HEK293 (cell line): ENCODE results near the gene GATAD2A.

Experiments
- CTCF ChIP-seq: fragments of 450-650 bp; formaldehyde crosslinking; IDR thresholded peaks from 2 replicates; pipeline ENCODE4 v1.5.1; 2016; ENCODE audit warnings: missing biosample characterization, missing genetic modification characterization
- ELK4 ChIP-seq: IDR thresholded peaks from 2 replicates; pipeline ENCODE4 v1.6.1; 2011; ENCODE audit warnings: mild to moderate bottlenecking, low read depth, low read length, borderline replicate concordance
- ZNF76 ChIP-seq: fragments of 450-650 bp; formaldehyde crosslinking; IDR thresholded peaks from 2 replicates; pipeline ENCODE4; 2016; ENCODE audit warnings: low read depth, missing biosample characterization, missing genetic modification characterization, borderline replicate concordance
- ZNF792 ChIP-seq: fragments of 450-650 bp; formaldehyde crosslinking; IDR thresholded peaks from 2 replicates; pipeline ENCODE4 v1.5.1; 2016; ENCODE audit warnings: missing biosample characterization, missing genetic modification characterization

- no peak for TF ChIP-seq CTCF (tag by site-specific recombination)
- TF ChIP-seq ELK4 = no peak
- TF ChIP-seq ZNF76 (tag by site-specific recombination) = no peak
- no peak for TF ChIP-seq ZNF792 (tag by site-specific recombination)
Observed at GRCh38 chr19:19549804-19550464, 144.5 kb downstream of the GATAD2A start.
